ENCODE data around the gene GSTCD.

GSTCD gene

GRCh38 chr4:105894660-105895582, 186.3 kb downstream of the GSTCD start, which contains the start of gene NPNT:
Gene NPNT (plus strand): TSS chr4:105895471. CDS start chr4:105895653, 182 bp downstream.
- no peak for DNase-seq (ENCODE audit: low spot score)

DNA sequence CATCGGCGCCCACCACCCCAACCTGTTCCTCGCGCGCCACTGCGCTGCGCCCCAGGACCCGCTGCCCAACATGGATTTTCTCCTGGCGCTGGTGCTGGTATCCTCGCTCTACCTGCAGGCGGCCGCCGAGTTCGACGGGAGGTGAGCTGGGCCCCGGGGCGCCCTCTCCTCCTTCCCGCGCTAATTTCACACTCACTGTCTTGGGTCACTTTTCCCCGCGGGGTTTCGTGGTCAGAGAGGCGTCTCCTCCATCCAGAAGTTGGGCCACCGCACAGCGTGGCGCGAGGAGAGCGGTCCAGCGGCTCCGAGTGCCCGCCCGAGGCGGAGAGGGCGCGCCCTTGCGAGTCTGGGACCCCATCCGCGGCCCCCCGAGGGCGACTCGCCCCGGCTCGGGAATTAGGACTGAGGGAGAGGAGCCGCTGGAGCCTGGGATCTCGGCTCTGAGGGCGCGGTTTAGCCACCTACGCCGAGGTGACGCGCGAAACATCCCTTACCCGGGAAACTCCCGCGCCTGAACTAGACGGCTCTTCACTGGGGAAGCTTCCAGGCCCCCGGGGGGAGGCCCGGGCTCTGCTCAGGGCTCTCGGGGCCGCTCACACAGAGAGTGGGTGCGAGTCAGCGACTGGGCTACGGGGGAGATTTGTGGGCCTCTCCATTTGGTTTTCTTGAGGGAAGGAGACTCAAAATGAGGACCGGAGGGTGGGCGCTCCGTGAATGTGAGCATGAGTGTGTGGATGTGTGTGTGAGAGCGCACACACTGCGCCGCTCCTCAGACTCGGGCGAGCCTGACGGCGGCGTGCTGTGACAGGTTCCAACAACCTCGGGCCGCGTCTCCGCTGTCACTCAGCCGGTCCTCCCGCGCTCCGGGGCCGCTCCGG, 187.2 kb downstream of the GSTCD start:
- DNase-seq (ENCODE audit: low spot score): no peak

- DNase-seq (ENCODE audit: low spot score): no peak
These were observed 187.9 kb downstream of the GSTCD start for GRCh38 chr4:105896461-105896942.

Measured in CD4-positive, alpha-beta T cell treated with Interleukin-6 at 100 ng/mL for 8 hours (primary cell).